ENCODE results near the gene ERICH4.
"Not testable (repeated sequence)": the region's sequence is repeated elsewhere in the genome, so short reads cannot be mapped to it uniquely, and the experiment has no call there.

Gene ERICH4

DNA sequence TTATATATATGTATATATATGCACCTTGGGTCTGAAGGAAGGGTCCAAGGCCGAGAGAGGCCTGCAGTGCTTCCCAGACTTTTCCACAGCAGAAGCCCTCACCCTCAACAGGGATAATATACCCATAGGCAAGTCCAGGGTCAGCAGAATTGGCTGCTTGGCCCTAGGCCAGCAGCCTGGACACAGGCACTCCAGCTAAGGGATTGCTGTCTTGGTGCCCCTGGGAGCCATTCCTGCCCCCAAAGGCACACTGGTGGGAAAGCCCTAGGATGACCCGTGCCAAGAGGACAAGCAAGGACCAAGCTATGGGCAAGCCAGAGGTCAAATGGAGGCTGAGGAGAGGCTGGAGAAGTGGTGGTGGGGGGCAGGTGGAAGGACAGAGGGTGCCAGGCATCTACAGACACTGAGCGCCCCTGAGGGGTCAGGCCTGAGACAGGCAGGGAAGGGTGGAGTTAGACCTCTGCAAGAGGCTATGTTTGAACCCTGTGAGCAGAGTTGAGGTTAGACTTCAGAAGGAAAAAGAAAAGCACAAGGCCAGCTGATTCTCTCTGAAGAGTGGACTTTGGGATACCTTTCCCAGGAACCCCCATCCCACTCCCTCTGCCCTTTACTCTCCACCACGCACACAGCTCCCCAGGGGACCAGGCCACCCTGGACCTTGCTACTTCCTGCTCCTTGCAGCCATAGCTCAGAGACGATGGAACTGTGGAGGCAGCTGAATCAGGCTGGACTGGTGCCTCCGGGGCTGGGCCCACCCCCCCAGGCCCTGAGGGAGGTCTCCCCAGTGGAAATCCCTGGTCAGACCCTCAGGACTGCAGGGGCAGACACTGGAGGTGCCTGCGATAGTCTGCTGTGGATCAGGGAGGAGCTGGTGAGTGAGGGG, at the start of gene ERICH4:
TSS of gene ERICH4 (plus strand) at position 684 of the 883 bp plus-strand sequence. CDS start at position 698, 14 bp downstream.
- DNase-seq, result no peak

DNA sequence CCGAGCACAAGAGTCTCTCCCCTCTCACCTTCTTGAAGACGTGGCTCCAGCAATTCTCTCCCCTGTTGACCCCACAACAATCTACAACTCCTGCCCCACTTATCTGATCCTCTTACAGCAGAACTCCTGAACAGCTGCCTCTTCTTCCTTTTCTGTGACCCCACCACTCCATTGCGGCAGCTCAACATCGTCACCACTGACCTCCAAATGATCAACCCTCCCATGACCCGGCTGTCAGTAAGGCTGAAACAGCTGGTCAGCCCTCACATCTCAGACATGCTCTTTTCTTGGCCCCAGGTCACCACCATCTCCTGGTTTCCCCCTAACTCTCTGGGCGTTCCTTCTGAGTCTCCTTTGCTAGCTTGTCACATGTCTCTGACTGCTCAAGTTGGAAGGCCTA, 47.6 kb upstream of the ERICH4 start:
- DNase-seq, result no peak

GRCh38 chr19:41397086-41398049, 45.6 kb upstream of the ERICH4 start, which contains the start of the genes BCKDHA and EXOSC5:
TSS of gene BCKDHA (plus strand) at chr19:41397818. CDS start at chr19:41397828, 10 bp downstream.
TSS of gene EXOSC5 (minus strand) at chr19:41397359. CDS start at chr19:41397328, 31 bp downstream.
- peak; percentile 98 for DNase-seq

- DNase-seq, result no peak
Observed at GRCh38 chr19:41398050-41398418, 44.9 kb upstream of the ERICH4 start.

- no peak for DNase-seq
Observed at GRCh38 chr19:41398598-41398997, 44.4 kb upstream of the ERICH4 start.

- no peak for DNase-seq
Observed at GRCh38 chr19:41399091-41399490, 43.9 kb upstream of the ERICH4 start.

DNA sequence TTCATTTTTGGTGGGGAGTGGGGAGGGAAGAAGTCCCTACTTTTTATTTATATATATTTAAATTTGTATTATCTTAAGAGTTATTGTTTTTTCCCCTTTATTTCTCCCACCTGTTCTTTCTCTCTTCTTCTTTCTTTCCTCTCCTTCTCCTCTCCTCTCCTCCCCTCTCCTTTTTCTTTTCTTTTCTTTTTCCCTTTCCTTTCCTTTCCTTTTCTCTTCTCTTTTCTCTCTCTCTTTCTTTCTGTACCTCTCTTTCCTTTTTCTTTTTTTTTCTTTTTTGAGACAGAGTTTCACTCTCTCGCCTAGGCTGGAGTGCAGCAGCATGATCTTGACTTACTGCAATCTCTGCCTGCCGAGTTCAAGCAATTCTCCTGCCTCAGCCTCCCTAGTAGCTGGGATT, 43.4 kb upstream of the ERICH4 start:
- DNase-seq, result no peak

- DNase-seq, result no peak
Observed at GRCh38 chr19:41401483-41401882, 41.5 kb upstream of the ERICH4 start.

- DNase-seq, result no peak
Observed at GRCh38 chr19:41402010-41402409, 40.9 kb upstream of the ERICH4 start.

DNA sequence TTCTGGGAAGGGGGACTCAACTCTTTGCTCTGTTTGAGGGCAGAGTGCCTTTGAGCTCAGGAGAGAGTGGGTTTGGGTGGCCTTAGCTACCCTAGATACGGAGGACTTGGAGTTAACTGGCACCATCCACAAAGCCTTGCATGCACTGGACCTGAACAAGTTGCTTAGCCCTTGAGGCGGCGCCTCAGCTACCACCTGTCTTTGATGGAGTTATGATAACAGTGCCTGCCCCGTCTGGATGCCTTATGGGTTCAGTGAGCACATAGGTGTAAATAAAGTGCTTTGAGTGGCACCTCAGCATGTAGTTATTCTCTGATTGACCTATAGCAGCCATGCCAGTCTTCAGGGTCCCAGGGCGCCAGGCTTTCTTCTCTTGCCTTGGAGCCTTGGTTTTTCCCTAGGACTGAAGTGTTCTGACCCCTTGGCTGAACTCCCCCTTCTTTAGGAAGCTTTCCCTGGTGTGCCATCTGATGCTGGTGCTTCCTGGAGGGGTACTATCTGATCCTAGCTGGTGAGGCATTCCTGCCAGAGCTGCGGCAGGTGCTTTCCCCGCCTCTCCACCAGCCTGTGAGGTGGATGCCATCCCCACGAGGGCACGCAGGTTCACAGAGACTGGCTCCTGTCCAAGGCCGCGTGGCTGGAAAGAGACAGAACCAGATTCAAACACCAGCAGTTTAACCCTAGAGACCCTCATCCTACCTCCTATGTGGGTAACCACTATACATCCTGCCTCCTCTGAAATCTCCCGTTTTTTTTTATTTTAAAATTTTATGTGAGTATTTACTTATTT, 39.6 kb upstream of the ERICH4 start:
- no peak for DNase-seq

DNA sequence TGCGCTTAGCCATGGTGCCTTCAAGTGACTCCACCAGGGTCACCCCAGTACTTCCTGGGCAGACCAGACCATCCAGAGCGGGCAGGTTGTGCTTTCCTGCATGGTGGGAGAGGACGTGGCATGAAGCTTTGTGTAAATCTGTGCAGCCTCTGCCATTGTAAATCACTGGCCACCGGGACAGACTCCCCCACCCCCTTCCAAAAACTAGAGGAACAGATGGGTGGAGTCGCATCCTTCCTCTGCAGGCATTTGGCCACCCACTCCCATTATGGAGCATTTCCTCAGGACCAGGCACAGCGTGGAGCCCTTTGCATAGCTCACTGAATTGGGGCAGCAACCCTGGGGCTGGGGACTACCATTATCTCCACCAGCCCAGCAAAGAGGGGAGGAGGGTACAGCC, 37.2 kb upstream of the ERICH4 start:
- no peak for DNase-seq

DNA sequence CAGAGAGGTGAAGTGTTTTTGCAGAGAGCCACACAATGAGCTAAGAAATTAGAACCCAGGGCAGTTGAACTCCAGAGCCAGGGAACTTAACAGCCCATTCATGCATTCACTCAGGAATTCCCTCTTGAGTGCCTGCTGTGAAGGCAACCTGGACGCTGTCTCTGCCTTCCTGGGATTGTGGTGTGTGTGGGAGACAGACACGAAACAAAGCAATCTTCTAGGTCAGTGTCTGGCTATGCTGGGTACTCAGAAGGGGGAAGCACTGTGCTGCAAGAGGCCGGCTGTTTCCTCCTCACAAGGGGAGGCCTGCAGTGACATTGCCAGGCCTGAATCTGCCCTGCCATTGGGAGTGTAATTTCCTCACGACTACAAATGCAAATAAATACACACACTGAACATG, 35.7 kb upstream of the ERICH4 start:
- DNase-seq, result no peak

DNA sequence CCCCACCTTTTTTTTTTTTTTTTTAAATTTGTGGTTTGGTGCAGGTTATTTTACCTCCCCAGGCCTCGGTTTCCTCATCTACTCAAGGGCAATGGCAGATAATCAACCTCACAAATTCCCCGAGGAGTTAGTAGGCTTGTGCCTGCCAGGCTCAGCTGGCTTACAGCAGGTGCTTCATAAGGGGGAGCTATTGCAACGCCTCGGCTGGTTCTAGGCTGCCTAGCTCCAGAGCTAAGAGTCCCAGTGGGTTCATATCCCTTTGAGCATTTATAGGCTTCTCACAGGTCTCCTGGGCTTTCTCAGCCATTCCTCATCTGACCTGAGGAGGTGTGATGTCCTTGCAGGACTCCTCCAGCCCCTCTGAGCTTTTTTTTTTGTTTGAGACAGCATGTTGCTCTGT, 34.7 kb upstream of the ERICH4 start:
- DNase-seq, result no peak

GRCh38 chr19:41408846-41409245, 34.1 kb upstream of the ERICH4 start:
- not testable (repeated sequence) for DNase-seq

DNA sequence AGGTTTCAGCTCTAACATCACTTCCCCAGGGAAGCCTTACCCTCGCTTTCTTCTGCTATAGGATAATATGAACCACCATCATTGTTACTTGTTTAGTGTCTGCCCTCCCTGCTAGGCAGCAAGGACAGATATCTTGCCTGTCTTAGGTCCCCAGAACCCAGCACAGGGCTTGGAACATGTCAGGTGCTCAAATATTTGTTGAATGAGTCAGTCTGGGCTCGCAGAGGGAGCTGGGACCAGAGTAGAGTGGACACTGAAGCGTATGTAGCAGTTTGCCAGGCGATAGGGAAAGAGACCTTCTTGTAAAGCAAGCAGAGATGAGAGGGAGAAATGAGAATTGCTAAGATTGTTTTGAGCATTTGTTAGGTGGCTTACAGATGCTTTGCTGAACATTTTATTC, 33.7 kb upstream of the ERICH4 start:
- peak; percentile 79 for DNase-seq

GRCh38 chr19:41410336-41411054, 32.5 kb upstream of the ERICH4 start:
- no peak for DNase-seq

- no peak for DNase-seq
Observed at GRCh38 chr19:41411100-41411967, 31.6 kb upstream of the ERICH4 start.

DNA sequence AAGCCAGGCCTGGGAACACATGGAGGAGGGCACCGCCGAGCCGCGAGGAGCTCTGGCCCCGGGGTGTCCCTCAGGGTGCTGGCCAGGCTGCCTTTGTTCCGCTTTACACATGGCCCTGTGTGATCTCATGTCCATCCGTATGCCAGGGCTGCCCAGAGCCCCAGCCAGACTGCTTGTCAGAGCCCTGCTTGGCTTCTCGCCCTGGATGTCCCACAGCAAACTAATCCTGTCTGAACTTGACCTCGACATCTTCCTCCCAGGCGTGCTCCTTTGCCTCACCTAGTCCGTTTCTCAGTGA, 31.0 kb upstream of the ERICH4 start:
- DNase-seq, result no peak

DNA sequence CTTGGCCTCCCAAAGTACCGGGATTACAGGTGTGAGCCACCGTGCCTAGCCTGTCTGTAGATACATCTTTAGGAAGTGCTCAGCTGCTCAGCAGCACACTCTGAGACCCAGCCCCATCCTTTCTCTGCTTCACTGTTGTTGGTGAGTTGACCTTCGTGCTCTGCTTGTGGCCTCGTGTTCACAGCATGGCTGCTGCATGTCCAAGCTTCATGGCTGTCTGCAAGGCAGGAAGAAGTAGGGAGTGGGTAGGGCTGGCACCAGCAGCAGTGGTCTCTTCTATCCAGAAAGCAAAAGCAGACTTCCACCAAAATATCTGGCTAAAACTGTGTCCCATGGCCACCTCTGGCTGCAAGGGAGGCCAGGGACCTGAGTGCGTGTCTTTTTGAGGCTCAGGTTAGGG, 30.0 kb upstream of the ERICH4 start:
- DNase-seq, result no peak

GRCh38 chr19:41413947-41414346, 29.0 kb upstream of the ERICH4 start:
- DNase-seq, result no peak

DNA sequence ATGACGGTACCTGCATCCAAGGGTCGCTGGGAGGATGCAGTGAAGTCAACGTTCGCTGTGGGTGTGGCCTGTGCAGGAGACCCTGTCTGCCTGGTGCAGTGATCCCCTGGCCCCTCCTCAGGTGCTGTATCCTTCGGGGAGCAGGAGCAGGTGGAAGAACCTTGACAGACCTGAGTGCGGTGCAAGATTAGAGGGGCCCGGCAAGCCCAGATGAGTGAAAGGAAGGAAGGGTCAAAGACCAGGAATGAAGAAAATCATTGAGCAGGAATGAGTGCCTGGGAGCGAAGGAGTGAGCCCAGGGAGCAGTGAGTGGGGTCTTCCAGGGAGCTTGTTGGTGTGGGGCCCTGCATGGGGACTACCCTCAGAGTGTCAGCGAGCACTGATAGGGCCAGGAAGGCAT, 28.5 kb upstream of the ERICH4 start:
- no peak for DNase-seq

Measured in SHP77 treated with DMSO at 0.1 percent for 48 hours (cell line).